ENCODE results near the gene SLC25A38. TPM values are rescaled to one million over a fixed set of nuclear protein-coding genes. Genes with fewer than 3 reads are reported as not detected.
A peak's percentile ranks its signal among the peaks of the same experiment; 100 is the strongest.
"Not testable (repeated sequence)": the region's sequence is repeated elsewhere in the genome, so short reads cannot be mapped to it uniquely, and the experiment has no call there.

The SLC25A38 gene
- total RNA-seq, 1 donor from 2014 or later, result 14.7 TPM

- DNase-seq (ENCODE audit: missing footprints), result no peak
- ATAC-seq, result no peak
- intact Hi-C loops (cut with DNase I), result no loop called here
These were observed 20.4 kb upstream of the SLC25A38 start for GRCh38 chr3:39362812-39363211.

DNA sequence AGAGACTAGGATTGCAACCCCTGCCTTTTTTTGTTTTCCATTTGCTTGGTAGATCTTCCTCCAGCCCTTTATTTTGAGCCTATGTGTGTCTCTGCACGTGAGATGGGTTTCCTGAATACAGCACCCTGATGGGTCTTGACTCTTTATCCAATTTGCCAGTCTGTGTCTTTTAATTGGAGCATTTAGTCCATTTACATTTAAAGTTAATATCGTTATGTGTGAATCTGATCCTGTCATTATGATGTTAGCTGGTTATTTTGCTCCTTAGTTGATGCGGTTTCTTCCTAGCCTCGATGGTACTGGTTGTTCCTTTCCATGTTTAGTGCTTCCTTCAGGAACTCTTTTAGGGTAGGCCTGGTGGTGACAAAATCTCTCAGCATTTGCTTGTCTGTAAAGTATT lies 12.7 kb upstream of the SLC25A38 start:
- not testable (repeated sequence) for ATAC-seq; DNase-seq (ENCODE audit: missing footprints)
- intact Hi-C loops (cut with DNase I), result loop anchor here (10.0 kb wide), 1 partner anchor 76 kb away; no protein-coding TSS in a partner anchor

DNA sequence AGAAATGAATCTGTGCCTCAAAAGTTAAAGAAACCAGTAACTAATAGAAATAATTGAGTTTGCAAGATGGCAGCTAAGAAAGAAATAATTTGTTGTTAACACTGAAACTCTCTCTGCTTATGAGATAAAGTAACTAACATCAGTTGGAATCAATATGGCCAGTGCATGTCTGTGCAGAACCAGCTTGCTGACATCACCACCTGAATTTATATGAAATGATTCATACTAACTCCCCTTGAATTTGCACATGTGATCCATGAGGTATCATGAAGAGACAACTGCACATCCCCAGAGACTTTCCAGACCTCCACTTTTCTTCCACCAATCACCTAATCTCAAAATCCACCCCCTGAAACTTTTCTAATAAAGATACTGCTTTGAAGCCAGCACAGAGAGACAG lies 10.3 kb upstream of the SLC25A38 start:
- ATAC-seq, result no peak
- intact Hi-C loops (cut with DNase I), result loop anchor here (10.0 kb wide), 1 partner anchor 78 kb away; no protein-coding TSS in a partner anchor
- DNase-seq (ENCODE audit: missing footprints), result no peak

GRCh38 chr3:39376959-39377634 lies 6.1 kb upstream of the SLC25A38 start:
- intact Hi-C loops (cut with DNase I), result loop anchor here (10.0 kb wide), 1 partner anchor 82 kb away; no protein-coding TSS in a partner anchor
- DNase-seq (ENCODE audit: missing footprints) (no peak), ATAC-seq (no peak)

DNA sequence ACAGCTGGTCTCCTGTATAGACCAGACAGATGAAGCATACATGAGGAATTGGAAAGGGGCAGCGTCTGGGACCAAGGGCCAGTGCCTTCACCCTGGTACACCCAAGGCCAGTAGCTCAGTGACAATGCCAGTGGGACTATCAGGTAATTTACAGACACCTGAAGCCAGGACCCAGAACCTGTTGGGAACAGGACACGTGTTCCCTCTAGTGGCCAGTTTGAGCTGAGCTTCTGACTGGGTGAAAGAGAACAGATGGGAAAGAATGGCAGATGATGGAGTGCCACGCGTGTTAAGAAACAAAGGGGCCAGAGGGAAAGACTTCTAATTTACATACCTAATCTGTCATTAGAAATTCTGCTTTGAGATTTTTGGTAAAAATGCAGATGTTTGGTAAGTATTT lies 5.1 kb upstream of the SLC25A38 start:
- ATAC-seq, result no peak
- no peak for DNase-seq (ENCODE audit: missing footprints)
- intact Hi-C loops (cut with DNase I), result loop anchor here (10.0 kb wide), 1 partner anchor 83 kb away; no protein-coding TSS in a partner anchor

DNA sequence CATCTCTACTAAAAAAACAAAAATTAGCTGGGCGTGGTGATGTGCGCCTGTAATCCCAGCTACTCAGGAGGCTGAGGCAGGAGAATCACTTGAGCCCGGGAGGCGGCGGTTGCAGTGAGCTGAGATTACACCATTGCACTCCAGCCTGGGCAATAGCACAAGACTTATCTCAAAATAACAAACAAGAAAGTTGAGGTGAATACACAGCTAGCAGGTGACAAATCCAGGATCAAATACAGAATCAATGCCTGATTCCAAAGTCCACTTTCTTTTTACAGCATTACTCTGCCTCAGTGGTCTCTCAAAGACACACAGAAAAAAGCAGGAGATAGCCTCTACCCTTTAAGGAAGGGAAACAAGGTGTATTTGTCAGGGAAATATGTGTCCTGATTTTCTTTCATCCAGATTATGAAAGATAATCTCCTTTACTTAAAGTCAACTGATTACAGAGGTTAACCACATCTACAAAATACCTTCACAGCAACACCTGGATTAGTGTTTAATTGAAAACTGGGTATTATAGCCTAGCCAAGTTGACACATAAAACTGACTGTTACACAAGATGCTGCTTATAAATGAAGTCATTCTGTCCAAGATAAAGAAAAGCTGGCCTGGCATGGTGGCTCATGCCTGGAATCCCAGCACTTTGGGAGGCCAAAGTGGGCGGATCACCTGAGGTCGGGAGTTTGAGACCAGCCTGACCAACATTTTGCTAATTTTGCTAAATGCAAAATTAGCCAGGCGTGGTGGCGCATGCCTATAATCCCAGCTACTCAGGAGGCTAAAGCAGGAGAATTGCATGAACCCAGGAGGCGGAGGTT lies 4.0 kb upstream of the SLC25A38 start:
- no peak for DNase-seq (ENCODE audit: missing footprints)
- intact Hi-C loops (cut with DNase I), result loop anchor here (10.0 kb wide), 1 partner anchor 84 kb away; no protein-coding TSS in a partner anchor
- no peak for ATAC-seq

GRCh38 chr3:39379778-39380155 lies 3.4 kb upstream of the SLC25A38 start:
- no peak for ATAC-seq
- no peak for DNase-seq (ENCODE audit: missing footprints)
- intact Hi-C loops (cut with DNase I), result loop anchor here (5.0 to 10.0 kb wide), 2 partner anchors 85 to 187 kb away; partner anchors contain the start of gene XIRP1

DNA sequence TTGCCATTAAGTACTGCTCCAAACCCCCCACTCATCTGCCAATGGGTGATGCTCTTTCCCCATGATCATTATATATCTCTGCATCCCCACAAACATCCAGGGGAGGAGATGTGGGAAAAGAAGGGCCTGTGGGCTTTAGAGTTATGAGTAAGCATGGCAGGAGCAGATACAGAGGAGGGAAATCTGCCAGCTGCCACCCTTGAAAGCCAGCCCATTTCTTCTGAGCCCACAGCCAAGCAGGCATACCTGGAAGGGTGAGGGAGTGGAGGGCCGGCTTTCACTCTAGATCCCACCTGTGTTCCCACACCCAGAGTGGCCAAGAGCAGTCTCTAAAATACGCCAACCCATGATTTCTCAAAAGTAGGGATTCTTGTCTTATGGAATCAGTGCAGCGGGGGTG lies 1.7 kb upstream of the SLC25A38 start:
- DNase-seq (ENCODE audit: missing footprints) (no peak), ATAC-seq (no peak)
- intact Hi-C loops (cut with DNase I), result loop anchor here (5.0 kb wide), 1 partner anchor 189 kb away; the partner anchor contains the start of gene XIRP1

- ATAC-seq (peak; percentile 97), DNase-seq (ENCODE audit: missing footprints) (peak; percentile 99)
- intact Hi-C loops (cut with DNase I), result loop anchor here (1.0 to 5.0 kb wide), 2 partner anchors 22 to 192 kb away; partner anchors contain the start of genes RPSA and XIRP1
These were observed 903 bp downstream of the SLC25A38 start for GRCh38 chr3:39383881-39384664.

DNA sequence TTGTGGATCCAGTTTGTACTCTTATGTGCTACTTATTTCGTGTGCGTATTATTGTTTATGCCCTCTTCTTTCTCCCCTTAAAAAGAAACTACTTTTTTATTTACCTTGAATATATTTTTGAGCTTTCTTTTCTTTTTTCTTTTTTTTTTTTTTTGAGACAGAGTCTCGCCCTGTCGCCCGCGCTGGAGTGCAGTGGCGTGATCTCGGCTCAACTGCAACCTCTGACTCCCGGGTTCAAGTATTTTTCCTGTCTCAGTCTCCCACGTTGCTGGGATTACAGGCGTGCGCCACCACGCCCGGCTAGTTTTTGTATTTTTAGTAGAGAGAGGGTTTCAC lies 1.5 kb downstream of the SLC25A38 start:
- DNase-seq (ENCODE audit: missing footprints) (no peak), ATAC-seq (no peak)
- intact Hi-C loops (cut with DNase I), result loop anchor here (1.0 to 5.0 kb wide), 2 partner anchors 22 to 192 kb away; partner anchors contain the start of genes RPSA and XIRP1

- intact Hi-C loops (cut with DNase I), result no loop called here
- ATAC-seq (no peak), DNase-seq (ENCODE audit: missing footprints) (no peak)
These were observed 2.4 kb downstream of the SLC25A38 start for GRCh38 chr3:39385456-39386090.

DNA sequence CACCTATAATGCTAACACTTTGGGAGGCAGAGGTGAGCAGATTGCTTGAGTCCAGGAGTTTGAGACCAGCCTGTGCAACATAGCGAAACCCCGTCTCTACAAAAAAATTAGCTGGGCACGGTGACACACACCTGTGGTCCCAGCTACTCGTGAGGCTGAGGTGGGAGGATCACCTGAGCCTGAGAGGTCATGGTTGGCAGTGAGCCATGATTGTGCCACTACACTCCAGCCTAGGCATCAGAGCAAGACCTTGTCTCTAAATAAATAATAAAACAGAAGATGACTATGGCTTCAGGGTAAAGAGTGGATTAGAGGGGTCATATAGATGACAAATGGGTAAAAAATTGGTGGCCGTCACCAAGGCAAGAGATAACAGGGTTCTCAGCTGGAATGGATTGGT lies 3.1 kb downstream of the SLC25A38 start:
- ATAC-seq (no peak), DNase-seq (ENCODE audit: missing footprints) (no peak)
- intact Hi-C loops (cut with DNase I), result no loop called here

DNA sequence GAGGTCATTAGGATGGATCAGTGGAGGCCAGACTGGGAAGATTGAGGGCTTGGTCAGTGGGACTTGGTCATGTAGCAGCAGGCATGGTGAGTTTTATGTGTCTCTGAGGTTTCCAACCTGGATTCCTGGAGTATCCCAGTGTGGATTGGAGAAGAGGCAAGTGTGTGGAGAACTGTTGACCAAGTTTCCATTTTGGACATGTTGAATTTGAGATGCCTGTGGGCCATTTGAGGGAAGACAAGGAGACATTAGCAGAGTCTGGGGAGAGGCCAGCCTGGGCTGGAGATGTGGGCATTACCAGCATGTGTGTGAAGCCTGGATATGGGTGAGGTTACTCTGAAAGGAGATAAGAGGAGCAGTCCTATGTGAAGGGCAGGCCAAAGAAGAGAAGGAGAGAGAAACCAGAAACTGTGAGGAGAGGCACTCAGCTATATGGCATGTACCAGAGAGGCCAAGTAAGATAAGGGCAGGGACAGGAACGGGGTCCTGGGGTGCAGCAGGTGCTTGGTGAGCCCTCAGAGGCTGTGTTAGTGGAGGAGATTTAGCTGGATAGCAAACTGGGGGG lies 4.3 kb downstream of the SLC25A38 start:
- no peak for ATAC-seq
- intact Hi-C loops (cut with DNase I), result no loop called here
- DNase-seq (ENCODE audit: missing footprints), result no peak

DNA sequence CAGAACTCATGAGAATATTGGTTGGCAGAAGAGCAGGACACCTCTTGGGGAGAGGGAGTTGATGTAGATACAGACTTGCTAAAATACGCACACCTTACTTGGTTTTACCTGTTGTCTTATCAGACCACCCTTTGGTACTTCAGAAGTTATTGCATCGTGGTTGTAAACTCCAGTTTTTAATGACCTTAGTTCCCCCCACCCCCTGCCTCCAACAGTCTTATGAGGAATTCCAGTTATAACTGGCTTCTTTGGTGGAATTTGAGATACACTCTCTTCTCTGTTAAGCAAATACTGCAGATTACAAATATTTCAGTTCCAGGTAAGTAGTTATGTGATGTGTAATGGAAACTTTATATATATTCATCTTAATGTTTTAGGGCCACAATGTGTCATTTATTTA lies 5.0 kb downstream of the SLC25A38 start:
- intact Hi-C loops (cut with DNase I), result no loop called here
- DNase-seq (ENCODE audit: missing footprints), result no peak

DNA sequence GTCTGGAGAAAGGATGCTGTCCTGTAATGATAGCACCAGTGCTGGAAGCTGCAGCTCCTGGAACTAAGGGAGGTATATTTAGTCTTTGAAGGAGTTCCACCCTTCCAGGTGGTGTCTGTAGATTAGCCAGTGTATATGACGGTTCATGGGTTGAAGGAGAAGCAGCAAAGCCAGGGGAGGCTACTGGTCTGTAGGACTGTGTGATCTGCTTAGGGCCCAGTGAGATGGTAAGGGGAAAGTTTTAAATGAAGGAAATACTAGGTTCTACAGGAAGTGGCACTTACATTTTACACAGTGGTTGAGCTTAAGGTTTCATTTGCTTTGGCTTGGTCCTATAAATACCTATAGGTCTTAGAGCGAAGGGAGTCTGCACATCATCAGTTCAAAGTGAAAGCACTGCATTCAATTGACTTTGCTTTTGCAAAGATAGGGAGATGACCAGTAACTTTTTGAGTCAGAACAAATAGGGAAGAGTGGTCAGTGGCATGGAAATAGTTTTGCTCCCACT lies 5.6 kb downstream of the SLC25A38 start:
- intact Hi-C loops (cut with DNase I), result no loop called here
- ATAC-seq, result no peak

More for the DNA sequence above, 5.0 kb downstream of the SLC25A38 start:
- ATAC-seq, result no peak

DNA sequence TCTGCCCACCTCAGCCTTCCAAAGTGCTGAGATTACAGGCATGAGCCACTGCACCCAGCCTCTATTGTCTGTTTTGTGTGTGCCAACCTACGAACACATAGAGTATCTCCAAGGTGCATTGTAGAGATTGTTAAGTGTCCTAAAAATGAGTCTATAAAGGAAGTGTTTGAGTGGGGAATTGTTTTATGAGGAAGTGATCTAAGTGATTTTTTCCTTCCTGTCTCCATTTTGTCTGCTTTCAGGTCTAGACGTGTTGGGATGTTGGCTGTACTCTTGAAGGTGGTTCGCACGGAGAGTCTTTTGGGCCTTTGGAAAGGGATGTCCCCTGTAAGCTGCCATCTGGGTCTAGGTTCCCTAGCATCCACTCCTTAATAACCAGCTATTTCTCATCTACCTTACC lies 7.0 kb downstream of the SLC25A38 start:
- ATAC-seq, result no peak
- intact Hi-C loops (cut with DNase I), result no loop called here
- no peak for DNase-seq (ENCODE audit: missing footprints)

More for the DNA sequence above, 5.6 kb downstream of the SLC25A38 start:
- DNase-seq (ENCODE audit: missing footprints), result no peak

GRCh38 chr3:39396690-39397089 lies 13.5 kb downstream of the SLC25A38 start:
- DNase-seq (ENCODE audit: missing footprints) (no peak), ATAC-seq (no peak)
- intact Hi-C loops (cut with DNase I), result no loop called here

DNA sequence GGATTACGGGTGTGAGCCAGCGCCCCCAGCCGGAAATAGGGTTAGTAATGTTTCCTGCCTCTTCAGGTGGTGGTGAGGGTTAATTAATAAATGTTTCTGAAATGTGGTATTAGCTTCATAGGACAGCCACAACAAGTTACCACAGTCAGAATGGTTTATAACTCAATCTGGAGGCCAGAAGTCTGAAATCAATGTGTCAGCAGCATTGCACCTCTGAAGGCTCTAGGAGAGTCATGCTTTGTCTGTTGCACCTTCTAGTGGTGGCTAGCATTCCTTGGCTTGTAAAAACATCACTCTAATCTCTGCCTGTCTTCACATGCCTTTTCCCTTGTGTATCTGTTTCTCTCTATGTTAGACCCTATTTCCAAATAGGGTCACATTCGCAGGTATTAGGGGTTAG lies 15.5 kb downstream of the SLC25A38 start:
- no peak for DNase-seq (ENCODE audit: missing footprints)
- no peak for ATAC-seq
- intact Hi-C loops (cut with DNase I), result no loop called here
